ENCODE data around the gene PIP.
"Not testable (repeated sequence)": the region's sequence is repeated elsewhere in the genome, so short reads cannot be mapped to it uniquely, and the experiment has no call there.

GRCh38 chr7:143158617-143159016 is 26.7 kb downstream of the PIP start:
- TF ChIP-seq L3MBTL2 (conservative IDR thresholded peaks at IDR 0.05); SP1 (IDR thresholded peaks at IDR 0.05); NFRKB (IDR thresholded peaks at IDR 0.05); ZNF384 (IDR thresholded peaks at IDR 0.05); FOXK2 (IDR thresholded peaks at IDR 0.05): not testable (repeated sequence)
